Spleen (tissue), 11 donors: Measurements from ENCODE around the gene RPTOR. TPM values are rescaled to one million over a fixed set of nuclear protein-coding genes. Genes with fewer than 3 reads are reported as not detected.
A peak's percentile ranks its signal among the peaks of the same experiment; 100 is the strongest.

ENCODE experiments used
- DNase-seq: peaks from one replicate; pipeline ENCODE4 v3.0.0-alpha.2; 2020
- H3K27ac ChIP-seq, 8 donors: fragments of 200-600 bp; sonication (generic) in 7 of 8; 1 replicate in 4 of 8; 2 replicates in 4 of 8; pipeline versions ENCODE4 v1.5.0 to v1.8.0; 2016 to 2021; ENCODE audit warnings: inconsistent platforms in 4 of 8, mild to moderate bottlenecking in 4 of 8, moderate library complexity in 1 of 8
- H3K27me3 ChIP-seq, 7 donors: fragments of 200-600 bp; sonication (generic) in 6 of 7; replicated peaks in 1 of 7; 1 replicate in 4 of 7; 2 replicates in 3 of 7; pipeline versions ENCODE4 v1.5.0 to v1.8.0; 2016 to 2021; ENCODE audit warnings: inconsistent platforms in 3 of 7, mild to moderate bottlenecking in 1 of 7
- H3K36me3 ChIP-seq, 6 donors: fragments of 200-600 bp; sonication (generic) in 5 of 6; 1 replicate in 4 of 6; 2 replicates in 2 of 6; pipeline versions ENCODE4 v1.5.0 to v1.8.0; 2016 to 2021; ENCODE audit warnings: inconsistent platforms in 2 of 6
- H3K4me1 ChIP-seq, 6 donors: fragments of 200-600 bp; sonication (generic) in 5 of 6; 1 replicate in 3 of 6; 2 replicates in 3 of 6; pipeline versions ENCODE4 v1.5.0 to v1.8.0; 2016 to 2021; ENCODE audit warnings: inconsistent platforms in 3 of 6
- H3K4me3 ChIP-seq, 8 donors: fragments of 200-600 bp; sonication (generic) in 7 of 8; 1 replicate in 4 of 8; 2 replicates in 4 of 8; pipeline versions ENCODE4 v1.5.0 to v1.8.0; 2016 to 2021; ENCODE audit warnings: inconsistent platforms in 4 of 8, mild to moderate bottlenecking in 4 of 8, moderate library complexity in 2 of 8
- H3K9me3 ChIP-seq, 8 donors: fragments of 200-600 bp; sonication (generic) in 7 of 8; 1 replicate in 4 of 8; 2 replicates in 4 of 8; pipeline versions ENCODE4 v1.5.0 to v1.8.0; 2016 to 2021; ENCODE audit warnings: inconsistent platforms in 4 of 8
- POLR2A ChIP-seq, 3 donors: fragments of 450-650 bp; IDR thresholded peaks; one replicate each; pipeline ENCODE4 v1.5.1; 2017; ENCODE audit warnings: antibody characterized with exemption in 3 of 3, mild to moderate bottlenecking in 1 of 3
- POLR2AphosphoS5 ChIP-seq, 3 donors: sonication (generic); formaldehyde crosslinking; IDR thresholded peaks; one replicate each; pipeline ENCODE4 v1.5.1; 2017; ENCODE audit warnings: antibody characterized with exemption in 3 of 3
- WGBS, 5 donors: extraction: QIAGEN DNeasy Blood & Tissue Kit in 3 of 5; methylation state at CpG; one replicate each; pipeline versions ENCODE4 v1.1.5 to v1.1.7; 2013 to 2018; 5-methylcytosine and 5-hydroxymethylcytosine counted together
- intact Hi-C: fragments of 100-400 bp; cut with DNase I; formaldehyde crosslinking; loops from one replicate; pipeline ENCODE4 v1.15.0; 2023; ENCODE audit warnings: low total_unique reads
- polyA plus RNA-seq, 3 donors: library from polyadenylated mRNA; stranded (reverse); fragments of 200-250 nt; gene quantifications; one replicate each; pipeline ENCODE4 v1.2.1, GENCODE V29; 2013
- total RNA-seq, 7 donors: library from RNA; depleted of rRNA in 3 of 7; stranded (reverse); fragments of >200 nt in 3 of 7; fragmentation: NEBNext Ultra II Directional in 4 of 7; extraction: Animal tissue kit (Norgen Biotek cat#: 25700) in 4 of 7; gene quantifications; one replicate each; pipeline versions ENCODE4 v1.1.0 to v1.2.1, GENCODE V29; 2016 to 2021
- TF ChIP-seq, protein P1 (sequence below), 11 experiments: fragments of 200-600 bp in 7 of 11; fragments of 450-650 bp in 4 of 11; sonication (generic) in 4 of 11; IDR thresholded peaks in 8 of 11; conservative IDR thresholded peaks in 3 of 11; 1 replicate in 7 of 11; 2 replicates in 4 of 11; pipeline versions ENCODE4 v1.4.0 to v1.8.0; 2016 to 2021; ENCODE audit warnings: antibody characterized with exemption in 11 of 11, inconsistent platforms in 4 of 11, mild to moderate bottlenecking in 1 of 11
- donor health status: healthy with polysubstance abuse.
- donor health status: DM: no; HTN: no; CAD: no; lungs with moderate emphysema.
- donor health status: DM: no; HTN: no; CAD: no.
- donor health status: Bipolar disorder and iron deficiency.
- donor health status: healthy.
- donor health status: DM: no; HTN: no; CAD: no.
- donor health status: DM: yes; HTN: yes; CAD: no.

Gene RPTOR
- total and polyA plus RNA-seq, 10 donors, result 3.1 to 61.2 (median 40.7) TPM

GRCh38 chr17:80596760-80597608, 52.3 kb downstream of the RPTOR start:
- H3K4me3 ChIP-seq, result no peak overlapping the region
- no peak overlapping the region for H3K27ac ChIP-seq
- H3K4me1 ChIP-seq, result peaks cover 0 to 60% (median 32%) of the 10 kb centered on the region in 6 donors
- TF ChIP-seq POLR2AphosphoS5 (IDR thresholded peaks at IDR 0.05), result no peak
- intact Hi-C loops, result no loop called here
- WGBS, 5 donors, result 82 to 93% (median 91%) methylated on average over 12 of the region's 12 CpGs
- H3K27me3 ChIP-seq, result no peaks in the 10 kb centered on the region
- H3K9me3 ChIP-seq, result no peaks in the 10 kb centered on the region
- no peak for DNase-seq
- no peaks in the 10 kb centered on the region for H3K36me3 ChIP-seq

DNA sequence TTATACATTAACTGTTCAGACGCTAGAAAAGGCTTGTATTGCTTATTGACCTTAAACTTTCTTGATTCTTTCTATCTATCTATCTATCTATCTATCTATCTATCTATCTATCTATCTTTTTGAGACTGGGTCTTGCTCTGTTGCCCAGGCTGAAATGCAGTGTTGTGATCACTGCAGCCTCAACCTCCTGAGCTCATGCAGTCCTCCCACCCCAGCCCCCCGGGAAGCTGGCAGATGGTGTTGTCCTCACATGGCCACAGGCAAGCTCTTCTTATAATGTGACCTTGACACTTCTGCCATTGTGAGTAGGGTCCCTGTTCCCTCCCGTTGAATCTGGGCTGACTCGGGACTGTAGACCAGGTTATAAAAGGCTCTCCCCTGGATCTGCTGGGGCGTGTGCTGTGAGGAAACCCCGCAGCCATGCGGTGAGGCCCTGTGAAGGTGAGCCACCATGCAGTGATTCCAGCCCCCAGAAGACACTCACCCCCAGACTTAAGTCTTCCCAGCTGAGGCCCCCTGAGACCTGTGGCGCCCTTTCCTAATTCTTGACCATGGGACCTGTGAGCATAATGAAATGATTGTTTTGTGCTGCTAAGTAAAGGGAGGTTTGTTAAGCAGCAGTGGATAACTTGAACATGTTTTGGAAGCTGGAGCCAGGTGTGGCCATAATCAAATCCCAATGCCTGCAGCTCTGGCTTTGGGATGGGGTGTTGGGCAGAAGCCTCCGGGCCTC, 54.3 kb downstream of the RPTOR start:
- TF ChIP-seq, protein P1, sequence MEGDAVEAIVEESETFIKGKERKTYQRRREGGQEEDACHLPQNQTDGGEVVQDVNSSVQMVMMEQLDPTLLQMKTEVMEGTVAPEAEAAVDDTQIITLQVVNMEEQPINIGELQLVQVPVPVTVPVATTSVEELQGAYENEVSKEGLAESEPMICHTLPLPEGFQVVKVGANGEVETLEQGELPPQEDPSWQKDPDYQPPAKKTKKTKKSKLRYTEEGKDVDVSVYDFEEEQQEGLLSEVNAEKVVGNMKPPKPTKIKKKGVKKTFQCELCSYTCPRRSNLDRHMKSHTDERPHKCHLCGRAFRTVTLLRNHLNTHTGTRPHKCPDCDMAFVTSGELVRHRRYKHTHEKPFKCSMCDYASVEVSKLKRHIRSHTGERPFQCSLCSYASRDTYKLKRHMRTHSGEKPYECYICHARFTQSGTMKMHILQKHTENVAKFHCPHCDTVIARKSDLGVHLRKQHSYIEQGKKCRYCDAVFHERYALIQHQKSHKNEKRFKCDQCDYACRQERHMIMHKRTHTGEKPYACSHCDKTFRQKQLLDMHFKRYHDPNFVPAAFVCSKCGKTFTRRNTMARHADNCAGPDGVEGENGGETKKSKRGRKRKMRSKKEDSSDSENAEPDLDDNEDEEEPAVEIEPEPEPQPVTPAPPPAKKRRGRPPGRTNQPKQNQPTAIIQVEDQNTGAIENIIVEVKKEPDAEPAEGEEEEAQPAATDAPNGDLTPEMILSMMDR (IDR thresholded peaks at IDR 0.05 in 8 of 11, conservative IDR thresholded peaks at IDR 0.05 in 3 of 11), result no peak
- no peak for TF ChIP-seq POLR2A (IDR thresholded peaks at IDR 0.05)
- no peaks in the 10 kb centered on the region for H3K36me3 ChIP-seq
- intact Hi-C loops, result no loop called here
- H3K27ac ChIP-seq, result no peak overlapping the region
- H3K4me1 ChIP-seq, result peaks cover 0 to 56% (median 35%) of the 10 kb centered on the region in 6 donors
- no peaks in the 10 kb centered on the region for H3K27me3 ChIP-seq
- H3K4me3 ChIP-seq, result no peak overlapping the region
- WGBS, 5 donors, result 90 to 96% (median 90%) methylated on average over 8 to 9 of the region's 9 CpGs
- no peaks in the 10 kb centered on the region for H3K9me3 ChIP-seq
- no peak for DNase-seq

GRCh38 chr17:80599546-80600305, 55.1 kb downstream of the RPTOR start:
- Histone ChIP-seq H3K36me3 (no peaks in the 10 kb centered on the region), H3K4me3 (no peak overlapping the region), H3K9me3 (no peaks in the 10 kb centered on the region), H3K27me3 (no peaks in the 10 kb centered on the region), H3K27ac (no peak overlapping the region), H3K4me1 (peaks cover 0 to 55% (median 27%) of the 10 kb centered on the region in 6 donors)
- no peak for DNase-seq
- TF ChIP-seq POLR2A (IDR thresholded peaks at IDR 0.05) (no peak), POLR2AphosphoS5 (IDR thresholded peaks at IDR 0.05) (no peak)
- TF ChIP-seq, protein P1 (IDR thresholded peaks at IDR 0.05 in 8 of 11, conservative IDR thresholded peaks at IDR 0.05 in 3 of 11), result no peak
- 54 to 64% (median 60%) methylated on average over 8 of the region's 8 CpGs for WGBS, 5 donors
- intact Hi-C loops, result no loop called here

GRCh38 chr17:80601146-80601545, 56.5 kb downstream of the RPTOR start:
- intact Hi-C loops, result no loop called here
- Histone ChIP-seq H3K36me3 (no peaks in the 10 kb centered on the region), H3K4me1 (peaks cover 0 to 54% (median 30%) of the 10 kb centered on the region in 6 donors), H3K9me3 (no peaks in the 10 kb centered on the region), H3K27me3 (no peaks in the 10 kb centered on the region), H3K4me3 (no peak overlapping the region), H3K27ac (peak overlapping the region in 2 of 8 donors; percentile 36 to 37)
- TF ChIP-seq POLR2A (IDR thresholded peaks at IDR 0.05) (no peak), POLR2AphosphoS5 (IDR thresholded peaks at IDR 0.05) (peak in 1 of 3 donors; percentile 26)
- TF ChIP-seq, protein P1 (IDR thresholded peaks at IDR 0.05 in 8 of 11, conservative IDR thresholded peaks at IDR 0.05 in 3 of 11), result no peak
- DNase-seq, result no peak
- WGBS, 5 donors, result 77 to 83% (median 80%) methylated on average over 11 to 12 of the region's 12 CpGs
